ENCODE data around the gene STX2. TPM values are rescaled to one million over a fixed set of nuclear protein-coding genes. Genes with fewer than 3 reads are reported as not detected.

STX2 gene
- total RNA-seq, 2 experiments from 2014 or later, result 18.3 to 20.0 TPM

DNA sequence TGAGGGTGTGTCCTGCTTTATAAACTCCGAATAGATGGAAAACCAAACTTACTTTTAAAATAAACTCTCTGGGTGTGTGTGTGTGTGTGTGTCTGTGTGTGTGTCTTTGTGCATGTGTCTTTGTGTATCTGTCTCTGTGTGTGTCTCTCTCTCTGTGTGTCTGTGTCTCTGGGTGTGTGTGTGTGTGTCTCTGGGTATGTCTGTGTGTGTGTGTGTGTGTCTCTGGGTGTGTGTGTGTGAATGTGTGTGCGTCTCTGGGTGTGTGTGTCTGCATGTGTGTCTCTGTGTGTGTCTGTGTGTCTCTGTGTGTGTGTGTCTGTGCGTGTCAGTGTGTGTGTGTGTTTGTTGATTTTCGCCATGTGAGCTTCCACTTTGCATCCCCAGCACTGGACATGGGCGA is 42.0 kb upstream of the STX2 start:
- H3K9me3 ChIP-seq (ENCODE audit: low read length), result no peaks in the 10 kb centered on the region
- no peaks in the 10 kb centered on the region for H3K9me2 ChIP-seq (ENCODE audit: insufficient read depth, low read length)
- peak overlapping the region; percentile 96 for H3K27ac ChIP-seq (ENCODE audit: low read depth, low read length, poor library complexity, severe bottlenecking)
- H2AFZ ChIP-seq (ENCODE audit: low read length), result peak overlapping the region; percentile 66; the same call in 1 of the 2 replicates
- TF ChIP-seq EZH2phosphoT487 (IDR thresholded peaks at IDR 0.05; ENCODE audit: borderline replicate concordance, low read depth, low read length), result no peak
- H3K36me3 ChIP-seq (ENCODE audit: insufficient read depth, low read length), result peaks cover 22% of the 10 kb centered on the region
- no peak for DNase-seq (ENCODE audit: low spot score)
- POLR2A ChIA-PET, result interaction anchor here (0.6 to 1.3 kb wide), 2 partner anchors 10 to 93 kb away, joined by 3 to 4 read pairs; no protein-coding TSS in a partner anchor
- CTCF ChIA-PET (ENCODE audit: unreplicated experiment), result no interaction called here
- H4K20me1 ChIP-seq (ENCODE audit: insufficient read depth, low read length), result peaks cover 10% of the 10 kb centered on the region
- peak overlapping the region; percentile 61 for H3K4me3 ChIP-seq (ENCODE audit: low read depth, low read length, poor library complexity, severe bottlenecking)
- intact Hi-C loops (cut with micrococcal nuclease; ENCODE audit: unreplicated experiment), result no loop called here
- peaks cover 54% of the 10 kb centered on the region for H3K4me1 ChIP-seq (ENCODE audit: insufficient read depth, low read length, poor library complexity, severe bottlenecking)
- peak overlapping the region; percentile 95 for H3K4me2 ChIP-seq (ENCODE audit: low read length)
- BruUV-seq (replicated peaks), result no TSS peak
- peaks cover 16% of the 10 kb centered on the region for H3K79me2 ChIP-seq (ENCODE audit: insufficient read depth, low read depth, low read length)

DNA sequence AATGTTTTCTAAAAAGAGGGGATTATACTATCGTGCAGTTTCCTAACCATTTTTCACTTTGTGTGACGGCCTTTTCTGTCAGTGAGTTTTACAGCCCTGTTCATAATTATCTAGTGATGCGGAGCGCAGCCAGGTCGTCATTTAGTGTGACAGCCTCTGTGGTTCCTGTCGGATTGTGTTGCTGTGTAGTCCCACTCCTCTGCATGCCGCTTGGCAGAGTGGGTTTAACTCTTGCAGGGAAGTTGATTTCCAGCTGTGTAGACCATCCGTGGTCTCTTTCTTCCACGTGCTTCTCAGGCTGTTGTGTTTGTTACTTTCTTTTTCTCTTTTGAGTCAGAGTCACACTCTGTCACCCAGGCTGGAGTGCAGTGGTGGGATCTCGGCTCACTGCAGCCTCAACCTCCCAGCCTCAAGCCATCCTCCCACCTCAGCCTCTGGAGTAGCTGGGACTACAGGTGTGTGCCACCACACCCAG is 41.4 kb upstream of the STX2 start:
- no peak for TF ChIP-seq EZH2phosphoT487 (IDR thresholded peaks at IDR 0.05; ENCODE audit: borderline replicate concordance, low read depth, low read length)
- TF ChIP-seq, protein P1, sequence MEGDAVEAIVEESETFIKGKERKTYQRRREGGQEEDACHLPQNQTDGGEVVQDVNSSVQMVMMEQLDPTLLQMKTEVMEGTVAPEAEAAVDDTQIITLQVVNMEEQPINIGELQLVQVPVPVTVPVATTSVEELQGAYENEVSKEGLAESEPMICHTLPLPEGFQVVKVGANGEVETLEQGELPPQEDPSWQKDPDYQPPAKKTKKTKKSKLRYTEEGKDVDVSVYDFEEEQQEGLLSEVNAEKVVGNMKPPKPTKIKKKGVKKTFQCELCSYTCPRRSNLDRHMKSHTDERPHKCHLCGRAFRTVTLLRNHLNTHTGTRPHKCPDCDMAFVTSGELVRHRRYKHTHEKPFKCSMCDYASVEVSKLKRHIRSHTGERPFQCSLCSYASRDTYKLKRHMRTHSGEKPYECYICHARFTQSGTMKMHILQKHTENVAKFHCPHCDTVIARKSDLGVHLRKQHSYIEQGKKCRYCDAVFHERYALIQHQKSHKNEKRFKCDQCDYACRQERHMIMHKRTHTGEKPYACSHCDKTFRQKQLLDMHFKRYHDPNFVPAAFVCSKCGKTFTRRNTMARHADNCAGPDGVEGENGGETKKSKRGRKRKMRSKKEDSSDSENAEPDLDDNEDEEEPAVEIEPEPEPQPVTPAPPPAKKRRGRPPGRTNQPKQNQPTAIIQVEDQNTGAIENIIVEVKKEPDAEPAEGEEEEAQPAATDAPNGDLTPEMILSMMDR (conservative IDR thresholded peaks at IDR 0.05; ENCODE audit: low read length), result no peak
- H2AFZ ChIP-seq (ENCODE audit: low read length), result peak overlapping the region; percentile 66; the same call in 1 of the 2 replicates
- BruUV-seq (replicated peaks), result no TSS peak
- peak overlapping the region; percentile 96 for H3K27ac ChIP-seq (ENCODE audit: low read depth, low read length, poor library complexity, severe bottlenecking)
- H3K9me2 ChIP-seq (ENCODE audit: insufficient read depth, low read length), result no peaks in the 10 kb centered on the region
- ChIA-PET CTCF (ENCODE audit: unreplicated experiment) (no interaction called here), POLR2A (interaction anchor here (1.3 kb wide), 1 partner anchor 10 kb away, joined by 4 read pairs; no protein-coding TSS in a partner anchor)
- intact Hi-C loops (cut with micrococcal nuclease; ENCODE audit: unreplicated experiment), result no loop called here
- peaks cover 10% of the 10 kb centered on the region for H4K20me1 ChIP-seq (ENCODE audit: insufficient read depth, low read length)
- H3K4me3 ChIP-seq (ENCODE audit: low read depth, low read length, poor library complexity, severe bottlenecking), result peak overlapping the region; percentile 61
- H3K9me3 ChIP-seq (ENCODE audit: low read length), result no peaks in the 10 kb centered on the region
- H3K4me2 ChIP-seq (ENCODE audit: low read length), result peak overlapping the region; percentile 95
- peaks cover 28% of the 10 kb centered on the region for H3K36me3 ChIP-seq (ENCODE audit: insufficient read depth, low read length)
- peaks cover 60% of the 10 kb centered on the region for H3K4me1 ChIP-seq (ENCODE audit: insufficient read depth, low read length, poor library complexity, severe bottlenecking)
- H3K79me2 ChIP-seq (ENCODE audit: insufficient read depth, low read depth, low read length), result peaks cover 22% of the 10 kb centered on the region
- DNase-seq (ENCODE audit: low spot score), result peak; percentile 60

DNA sequence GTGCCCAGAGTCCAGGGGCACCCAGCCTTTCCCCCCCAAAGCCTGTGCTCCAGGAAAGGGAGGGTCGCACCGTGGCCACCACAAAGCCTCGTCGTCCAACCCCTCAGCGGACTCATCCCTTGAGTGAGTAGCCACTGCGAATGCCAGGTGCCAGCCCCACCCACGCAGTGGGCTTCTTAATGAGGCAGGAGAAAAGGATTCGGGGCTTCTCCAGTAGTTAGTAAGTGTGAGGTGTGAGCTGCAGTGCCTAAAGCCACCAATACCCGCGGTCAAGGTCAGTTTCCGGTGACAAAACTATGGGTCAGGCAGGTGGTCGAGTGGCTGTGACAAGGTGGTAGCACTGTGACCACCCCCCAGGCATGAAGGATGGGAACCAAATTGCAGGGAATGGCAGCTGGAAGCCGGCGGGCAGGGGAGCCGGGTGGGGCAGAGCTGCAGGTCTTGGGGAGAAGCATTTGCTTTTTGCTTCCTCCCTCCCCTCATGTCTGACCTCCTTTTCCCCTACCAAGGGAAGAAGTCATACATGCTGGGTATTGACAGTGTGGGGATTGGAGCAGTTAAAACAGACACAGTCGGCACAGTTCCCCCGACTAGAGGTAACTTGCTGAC is 40.8 kb upstream of the STX2 start:
- H2AFZ ChIP-seq (ENCODE audit: low read length), result peak overlapping the region; percentile 66; the same call in 1 of the 2 replicates
- POLR2A ChIA-PET, result interaction anchor here (1.3 kb wide), 1 partner anchor 9 kb away, joined by 4 read pairs; no protein-coding TSS in a partner anchor

More for the DNA sequence above, 40.8 kb upstream of the STX2 start:
- Histone ChIP-seq H3K79me2 (ENCODE audit: insufficient read depth, low read depth, low read length) (peaks cover 28% of the 10 kb centered on the region), H3K27ac (ENCODE audit: low read depth, low read length, poor library complexity, severe bottlenecking) (peak overlapping the region; percentile 96), H4K20me1 (ENCODE audit: insufficient read depth, low read length) (peaks cover 12% of the 10 kb centered on the region), H3K9me2 (ENCODE audit: insufficient read depth, low read length) (no peaks in the 10 kb centered on the region), H3K4me3 (ENCODE audit: low read depth, low read length, poor library complexity, severe bottlenecking) (peak overlapping the region; percentile 61), H3K36me3 (ENCODE audit: insufficient read depth, low read length) (peaks cover 34% of the 10 kb centered on the region), H3K4me1 (ENCODE audit: insufficient read depth, low read length, poor library complexity, severe bottlenecking) (peaks cover 65% of the 10 kb centered on the region), H3K4me2 (ENCODE audit: low read length) (peak overlapping the region; percentile 95), H3K9me3 (ENCODE audit: low read length) (no peaks in the 10 kb centered on the region)
- DNase-seq (ENCODE audit: low spot score), result peak; percentile 44
- CTCF ChIA-PET (ENCODE audit: unreplicated experiment), result no interaction called here
- TF ChIP-seq, protein P1 (conservative IDR thresholded peaks at IDR 0.05; ENCODE audit: low read length), result no peak
- TF ChIP-seq EZH2phosphoT487 (IDR thresholded peaks at IDR 0.05; ENCODE audit: borderline replicate concordance, low read depth, low read length), result no peak
- no TSS peak for BruUV-seq (replicated peaks)
- intact Hi-C loops (cut with micrococcal nuclease; ENCODE audit: unreplicated experiment), result loop anchor here (1.0 to 10.0 kb wide), 4 partner anchors 9 to 1185 kb away; no protein-coding TSS in a partner anchor

Data from OCI-LY7 (cell line).